ENCODE measurements around the gene OSR1.

The OSR1 gene

DNA sequence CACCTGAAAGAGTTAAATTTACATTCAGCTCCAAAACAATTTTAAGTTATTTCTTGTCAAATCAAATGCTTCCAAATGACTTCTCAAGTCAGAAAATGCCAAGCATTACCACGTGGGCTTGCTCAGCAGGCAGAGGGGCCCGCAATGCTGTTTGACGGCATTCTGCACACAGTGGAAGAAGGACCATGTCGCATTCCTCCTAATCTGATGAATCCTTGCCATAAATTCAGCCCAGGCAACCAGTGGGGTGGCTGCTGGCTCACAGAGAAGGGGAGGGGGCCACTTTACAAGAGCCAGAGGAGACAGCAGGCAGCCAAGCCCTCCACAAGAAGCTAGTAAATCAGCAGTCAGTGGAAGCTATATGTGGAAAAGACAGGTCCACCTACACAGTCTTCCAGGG, 56.7 kb downstream of the OSR1 start:
- no peak for TF ChIP-seq CTCF (conservative IDR thresholded peaks at IDR 0.05; ENCODE audit: control insufficient read depth, insufficient read depth, low read depth, low read length)
- no peak overlapping the region for H3K4me3 ChIP-seq (ENCODE audit: control insufficient read depth, low read depth, low read length)
- no peak for DNase-seq (ENCODE audit: low read depth)
